Lung (tissue), 12 donors: Measurements from ENCODE around the gene SLC37A1. TPM values are rescaled to one million over a fixed set of nuclear protein-coding genes. Genes with fewer than 3 reads are reported as not detected.

Experiments used
- ATAC-seq: fragments of 200-7000 bp; cut with Tn5 transposase; one replicate; pipeline ENCODE4 v1.9.1; 2020; ENCODE audit warnings: moderate number of reproducible peaks; ENCODE audit not compliant: insufficient read depth, low FRiP score
- DNase-seq, 3 donors: peaks; one replicate each; pipeline ENCODE4 v3.0.0-alpha.2; 2013 to 2017
- H3K27ac ChIP-seq, 2 donors: one replicate each; pipeline ENCODE4 v1.5.1; 2013; ENCODE audit warnings: mild to moderate bottlenecking in 2 of 2, moderate library complexity in 2 of 2, control low read depth in 1 of 2, inconsistent platforms in 1 of 2, low read depth in 1 of 2, low read length in 1 of 2
- H3K27me3 ChIP-seq, 3 donors: one replicate each; pipeline ENCODE4 v1.5.1; 2013; ENCODE audit warnings: low read length in 2 of 3; ENCODE audit not compliant: control insufficient read depth in 3 of 3, insufficient read depth in 3 of 3
- H3K36me3 ChIP-seq, 4 donors: one replicate each; pipeline ENCODE4 v1.5.1; 2013; ENCODE audit warnings: low read length in 4 of 4, mild to moderate bottlenecking in 1 of 4, moderate library complexity in 1 of 4; ENCODE audit not compliant: control insufficient read depth in 4 of 4, insufficient read depth in 4 of 4
- H3K4me1 ChIP-seq, 5 donors: one replicate each; pipeline ENCODE4 v1.5.1; 2013; ENCODE audit warnings: low read length in 5 of 5, mild to moderate bottlenecking in 2 of 5, moderate library complexity in 1 of 5; ENCODE audit not compliant: control insufficient read depth in 5 of 5, insufficient read depth in 5 of 5
- H3K4me3 ChIP-seq: one replicate; pipeline ENCODE4 v1.5.1; 2013; ENCODE audit warnings: mild to moderate bottlenecking, control low read depth, moderate library complexity
- H3K9ac ChIP-seq, 2 donors: one replicate each; pipeline ENCODE4 v1.5.1; 2013; ENCODE audit warnings: low read length in 2 of 2, control low read depth in 1 of 2; ENCODE audit not compliant: insufficient read depth in 1 of 2
- H3K9me3 ChIP-seq, 4 donors: one replicate each; pipeline ENCODE4 v1.5.1; 2013; ENCODE audit warnings: low read length in 3 of 4, mild to moderate bottlenecking in 1 of 4, moderate library complexity in 1 of 4; ENCODE audit not compliant: control insufficient read depth in 4 of 4, insufficient read depth in 3 of 4
- CTCF ChIP-seq: IDR thresholded peaks from 2 replicates; pipeline ENCODE4 v1.5.1; 2012; ENCODE audit warnings: mild to moderate bottlenecking; ENCODE audit errors: control extremely low read depth, extremely low read depth
- WGBS, 2 donors: extraction: QIAGEN DNeasy Blood & Tissue Kit; methylation state at CpG; one replicate each; pipeline ENCODE4 v1.1.7; 2013; 5-methylcytosine and 5-hydroxymethylcytosine counted together
- polyA plus RNA-seq, 2 donors: library from polyadenylated mRNA; stranded (reverse); fragments of 200-250 nt; gene quantifications; one replicate each; pipeline ENCODE4 v1.2.1, GENCODE V29; 2013
- total RNA-seq, 2 donors: library from RNA; depleted of rRNA in 1 of 2; stranded (reverse); fragments of >200 nt in 1 of 2; gene quantifications; one replicate each; pipeline ENCODE4 v1.2.1, GENCODE V29; 2014 to 2021
- donor health status: control.
- donor health status: control.
- donor health status: Bipolar disorder and iron deficiency.
- donor health status: healthy.
- donor health status: DM: yes; HTN: yes; CAD: no.

SLC37A1 gene
- total and polyA plus RNA-seq, 4 donors = 13.3 to 29.5 (median 19.6) TPM

DNA sequence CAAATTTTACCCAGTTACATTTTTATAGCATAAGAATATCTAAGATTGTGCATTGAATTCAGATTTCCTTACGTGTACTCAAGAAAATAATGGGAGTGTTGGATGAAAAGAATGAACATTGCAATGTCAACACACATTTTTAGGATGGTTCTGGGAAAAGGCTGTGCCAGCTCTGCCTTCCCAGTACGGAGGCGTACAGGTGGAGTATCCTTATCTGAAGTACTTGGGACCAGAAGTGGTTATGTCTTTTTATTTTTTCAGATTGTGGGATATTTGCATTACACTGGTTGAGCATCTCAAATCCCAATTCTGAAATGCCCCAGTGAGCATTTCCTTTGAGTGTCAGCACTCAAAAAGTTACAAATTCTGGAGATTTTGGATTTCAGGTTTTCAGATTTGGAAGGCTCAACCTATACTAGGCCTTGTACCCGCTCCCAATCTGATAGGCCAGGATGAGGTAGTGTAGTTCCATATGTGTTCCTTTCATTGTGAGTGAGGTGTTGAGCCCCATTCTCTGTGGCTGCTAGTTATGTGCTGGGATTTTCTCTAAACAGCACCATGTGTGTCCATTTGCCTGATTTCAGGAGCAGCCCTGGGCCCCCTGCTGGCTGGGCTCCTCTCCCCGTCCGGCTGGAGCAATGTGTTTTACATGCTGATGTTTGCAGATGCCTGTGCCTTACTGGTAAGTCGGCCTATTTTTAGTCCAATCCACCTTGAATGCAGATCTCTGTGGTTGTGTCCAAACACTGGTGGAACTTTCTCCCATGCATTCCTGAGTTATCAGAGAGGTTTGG lies 60.8 kb downstream of the SLC37A1 start:
- no peak overlapping the region for H3K4me3 ChIP-seq
- H3K9me3 ChIP-seq = peaks cover 0 to 4% (median 0%) of the 10 kb centered on the region in 4 donors
- ATAC-seq (no peak), DNase-seq (peak; percentile 22 to 37 (median 34))
- TF ChIP-seq CTCF = no peak
- WGBS, 2 donors = 71 to 89% methylated on average over 7 of the region's 7 CpGs
- no peak overlapping the region for H3K27ac ChIP-seq
- H3K9ac ChIP-seq = no peak overlapping the region
- H3K36me3 ChIP-seq = peaks cover 0 to 36% (median 0%) of the 10 kb centered on the region in 4 donors
- peaks cover 0 to 3% (median 0%) of the 10 kb centered on the region in 5 donors for H3K4me1 ChIP-seq
- H3K27me3 ChIP-seq = no peaks in the 10 kb centered on the region

DNA sequence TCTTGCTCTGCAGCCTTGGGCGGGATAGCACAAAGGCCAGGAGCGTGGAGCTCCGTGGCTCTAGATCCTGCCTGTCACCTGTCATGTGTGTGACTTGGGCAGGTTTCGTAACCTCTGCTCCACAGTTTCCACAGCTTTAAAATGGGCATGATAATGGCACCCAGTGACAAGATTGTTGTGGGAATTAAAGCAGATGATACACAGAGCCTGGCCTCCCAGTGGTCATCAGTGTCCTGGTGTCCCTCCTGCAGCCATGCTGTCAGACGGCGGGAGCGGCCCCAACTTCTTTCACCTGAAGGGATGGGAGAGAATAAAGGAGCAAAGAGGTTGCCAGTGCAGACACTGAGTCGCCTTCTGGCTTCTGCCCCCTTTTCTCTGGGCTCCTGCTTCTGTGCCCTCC lies 61.5 kb downstream of the SLC37A1 start:
- WGBS, 2 donors = 87 to 95% methylated on average over 8 of the region's 8 CpGs
- H3K4me3 ChIP-seq = no peak overlapping the region
- no peaks in the 10 kb centered on the region for H3K27me3 ChIP-seq
- no peak for TF ChIP-seq CTCF
- H3K9ac ChIP-seq = no peak overlapping the region
- ATAC-seq = no peak
- peaks cover 0 to 4% (median 0%) of the 10 kb centered on the region in 4 donors for H3K9me3 ChIP-seq
- no peak overlapping the region for H3K27ac ChIP-seq
- DNase-seq = peak in 1 of 3 donors; percentile 4
- H3K36me3 ChIP-seq = peaks cover 0 to 34% (median 0%) of the 10 kb centered on the region in 4 donors
- H3K4me1 ChIP-seq = peaks cover 0 to 4% (median 0%) of the 10 kb centered on the region in 5 donors

- ATAC-seq (no peak), DNase-seq (no peak)
- no peaks in the 10 kb centered on the region for H3K27me3 ChIP-seq
- H3K4me1 ChIP-seq = peaks cover 0 to 6% (median 0%) of the 10 kb centered on the region in 5 donors
- WGBS, 2 donors = 100% methylated on average over 1 of the region's 1 CpG
- TF ChIP-seq CTCF = no peak
- no peak overlapping the region for H3K9ac ChIP-seq
- peaks cover 0 to 29% (median 0%) of the 10 kb centered on the region in 4 donors for H3K36me3 ChIP-seq
- peaks cover 0 to 4% (median 0%) of the 10 kb centered on the region in 4 donors for H3K9me3 ChIP-seq
- no peak overlapping the region for H3K27ac ChIP-seq
- no peak overlapping the region for H3K4me3 ChIP-seq
These were observed 63.0 kb downstream of the SLC37A1 start for GRCh38 chr21:42576639-42577038.
